GM21737 (cell line): ENCODE data around the gene TLR9.
"Not testable (repeated sequence)": the region's sequence is repeated elsewhere in the genome, so short reads cannot be mapped to it uniquely, and the experiment has no call there.

Experiments
- ATAC-seq: cut with Tn5 transposase; IDR thresholded peaks from one replicate; pipeline ENCODE4 v1.9.1; 2021; ENCODE audit warnings: mild to moderate bottlenecking, moderate library complexity; ENCODE audit not compliant: unreplicated experiment

Gene TLR9

DNA sequence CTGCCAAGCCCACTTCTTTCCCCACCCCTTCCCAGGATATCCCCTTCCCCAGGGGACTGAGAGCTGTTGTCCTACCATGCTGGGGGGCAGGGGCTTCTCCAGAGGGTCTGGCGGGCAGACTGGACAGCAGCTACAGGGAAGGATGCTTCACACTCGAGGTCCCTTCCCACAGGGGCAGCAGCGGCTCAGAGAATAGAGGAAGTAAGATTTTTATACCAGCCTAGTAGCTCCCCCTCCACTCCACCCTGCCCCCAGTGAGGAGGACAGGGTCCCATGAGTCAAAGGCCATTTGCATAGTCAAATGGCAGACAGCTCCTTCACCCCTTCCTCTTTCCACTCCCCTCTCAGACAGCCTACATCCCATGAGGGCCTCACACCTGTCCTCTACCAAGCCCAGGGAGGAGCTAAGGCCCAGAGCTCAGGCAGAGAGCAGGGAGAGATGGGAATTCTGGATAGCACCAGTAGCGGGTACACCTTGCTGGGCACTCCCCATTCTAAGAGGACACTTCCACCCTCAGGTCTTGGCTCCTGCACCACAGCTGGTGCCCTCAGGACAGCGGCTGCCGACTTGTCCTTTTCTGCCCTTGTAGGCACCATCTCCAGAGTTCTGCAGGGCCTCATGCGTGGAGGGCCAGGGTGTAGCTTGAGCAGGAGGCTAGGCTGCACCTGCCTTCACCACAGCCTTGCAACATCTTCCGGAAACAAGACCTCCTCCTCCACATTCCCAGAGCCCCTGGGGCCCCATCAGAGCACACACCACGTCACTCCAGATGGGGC lies at the start of gene TLR9:
TSS of gene TLR9 (minus strand) at position 194 of the 777 bp plus-strand sequence. CDS start at position 78, 116 bp downstream.
- peak; percentile 67 for ATAC-seq

DNA sequence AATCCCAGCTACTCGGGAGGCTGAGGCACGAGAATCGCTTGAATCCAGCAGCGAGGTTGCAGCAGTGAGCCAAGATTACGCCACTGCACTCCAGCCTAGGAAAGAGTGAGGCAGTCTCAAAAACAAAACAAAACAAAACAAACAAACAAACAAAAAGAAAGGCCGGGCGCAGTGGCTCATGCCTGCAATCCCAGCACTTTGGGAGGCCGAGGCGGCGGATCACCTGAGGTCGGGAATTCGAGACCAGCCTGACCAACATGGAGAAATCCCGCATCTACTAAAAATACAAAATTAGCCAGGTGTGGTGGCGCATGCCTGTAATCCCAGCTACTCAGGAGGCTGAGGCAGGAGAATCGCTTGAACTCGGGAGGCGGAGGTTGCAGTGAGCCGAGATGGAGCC lies 49.3 kb upstream of the TLR9 start:
- not testable (repeated sequence) for ATAC-seq

GRCh38 chr3:52272831-52273230 lies 47.4 kb upstream of the TLR9 start:
- no peak for ATAC-seq

DNA sequence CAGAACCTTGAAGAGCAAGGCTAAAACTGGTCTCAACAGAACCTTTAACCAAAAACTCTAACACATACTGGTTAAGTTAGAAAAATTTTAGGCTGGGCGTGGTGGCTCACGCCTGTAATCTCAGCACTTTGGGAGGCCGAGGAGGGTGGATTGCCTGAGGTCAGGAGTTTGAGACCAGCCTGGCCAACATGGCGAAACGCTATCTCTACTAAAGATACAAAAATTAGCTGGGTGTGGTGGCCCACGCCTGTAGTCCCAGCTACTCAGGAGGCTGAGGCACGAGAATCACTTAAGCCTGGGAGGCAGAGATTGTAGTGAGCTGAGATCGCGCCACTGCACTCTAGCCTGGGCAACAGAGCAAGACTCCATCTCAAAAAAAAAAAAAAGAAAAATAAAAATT lies 46.7 kb upstream of the TLR9 start:
- not testable (repeated sequence) for ATAC-seq

GRCh38 chr3:52270252-52270754 lies 44.9 kb upstream of the TLR9 start:
- no peak for ATAC-seq

GRCh38 chr3:52269776-52270175 lies 44.3 kb upstream of the TLR9 start:
- ATAC-seq, result no peak

- ATAC-seq, result no peak
These were observed 42.6 kb upstream of the TLR9 start for GRCh38 chr3:52268036-52268435.

DNA sequence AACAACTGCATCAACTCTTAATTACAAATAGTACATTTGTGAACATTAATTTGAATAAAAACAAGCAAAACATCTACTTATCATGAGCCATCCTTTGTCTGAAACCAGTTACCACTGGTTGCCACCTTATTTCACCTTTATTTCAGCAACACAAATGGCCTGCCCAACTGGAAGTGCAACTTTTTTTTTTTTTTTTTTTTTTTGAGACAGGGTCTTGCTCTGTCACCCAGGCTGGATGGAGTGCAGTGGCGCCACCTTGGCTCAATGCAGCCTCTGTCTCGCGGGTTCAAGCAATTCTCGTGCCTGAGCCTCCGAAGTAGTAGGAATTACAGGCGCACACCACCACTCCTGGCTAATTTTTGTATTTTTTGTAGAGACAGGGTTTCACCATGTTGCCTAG lies 39.9 kb upstream of the TLR9 start:
- no peak for ATAC-seq

DNA sequence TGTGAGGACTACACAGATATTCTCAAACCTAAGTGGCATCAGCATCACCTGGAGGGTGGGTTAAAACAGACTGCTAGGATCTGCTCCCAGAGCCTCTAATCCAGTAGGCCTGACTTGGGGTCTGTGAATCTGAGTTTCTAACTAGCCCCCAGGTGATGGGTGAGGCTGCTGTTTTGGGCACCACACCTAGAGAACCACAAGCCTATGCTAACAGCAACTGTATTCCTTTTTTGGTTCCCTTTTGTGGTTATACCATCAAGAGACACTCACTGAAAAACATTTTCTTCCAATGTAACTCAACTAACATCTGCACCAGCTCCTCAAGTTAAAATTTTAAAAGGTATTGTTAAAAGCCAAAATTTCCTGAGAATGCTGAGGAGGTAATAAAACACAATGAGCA lies 37.0 kb upstream of the TLR9 start:
- no peak for ATAC-seq

DNA sequence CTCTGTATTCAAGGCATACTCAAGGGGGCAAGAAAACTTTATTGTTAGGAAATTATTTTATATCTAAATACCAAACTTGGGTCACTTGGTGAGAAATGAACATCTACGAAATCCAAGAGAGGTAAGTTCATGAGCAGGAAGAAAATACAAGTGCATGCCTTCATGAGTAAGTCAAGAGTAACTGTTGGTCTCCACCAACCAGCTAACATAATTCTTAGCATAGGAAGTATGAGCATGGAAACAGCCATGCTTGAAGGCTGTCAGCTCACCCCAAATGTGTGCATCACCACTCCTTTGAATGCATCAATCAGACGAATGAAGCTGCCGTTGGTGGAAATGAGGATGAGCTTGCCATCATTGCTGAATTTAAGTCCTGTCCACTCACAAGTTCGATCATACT lies 34.0 kb upstream of the TLR9 start:
- no peak for ATAC-seq

GRCh38 chr3:52259035-52259434 lies 33.6 kb upstream of the TLR9 start:
- no peak for ATAC-seq

DNA sequence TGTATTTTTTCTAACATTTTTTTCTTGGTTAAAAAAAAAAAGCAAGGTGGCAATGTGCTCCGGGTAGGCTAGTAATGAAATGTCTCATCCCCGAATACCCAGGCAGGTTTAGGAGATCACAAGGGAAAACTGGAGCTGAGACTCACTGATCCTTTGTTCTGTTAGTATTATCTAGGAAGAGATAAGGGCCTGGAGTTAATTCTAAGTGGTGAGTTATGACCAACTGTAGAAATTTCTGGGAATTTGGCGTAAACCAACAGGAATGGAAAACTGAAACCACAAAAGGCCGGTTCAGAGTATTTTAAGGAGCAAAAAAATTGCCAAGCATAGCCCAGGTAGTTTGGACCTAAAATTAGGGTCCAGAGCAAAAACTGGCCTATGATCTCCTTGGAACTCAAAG lies 32.5 kb upstream of the TLR9 start:
- ATAC-seq, result no peak

- no peak for ATAC-seq
These were observed 31.2 kb upstream of the TLR9 start for GRCh38 chr3:52256622-52257021.

GRCh38 chr3:52256159-52256558 lies 30.7 kb upstream of the TLR9 start:
- ATAC-seq, result no peak

DNA sequence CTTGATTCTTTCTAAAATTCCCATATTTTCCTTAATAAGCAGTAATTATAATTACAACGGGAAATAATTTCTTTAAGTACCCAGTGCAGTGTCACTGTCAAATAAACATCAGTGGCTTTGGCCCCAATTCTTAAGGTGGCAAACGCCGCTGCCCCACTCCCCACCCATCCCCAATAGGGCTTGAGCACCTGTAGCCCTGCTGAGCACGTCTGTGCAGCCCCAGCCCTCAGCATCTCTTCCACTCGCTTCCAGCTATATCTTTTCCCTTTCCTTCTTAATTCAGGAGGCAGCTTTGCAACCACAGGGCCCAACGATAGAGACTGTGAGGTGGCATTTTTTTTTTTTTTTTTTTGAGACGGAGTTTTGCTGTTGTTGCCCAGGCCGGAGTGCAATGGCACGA lies 29.2 kb upstream of the TLR9 start:
- no peak for ATAC-seq

GRCh38 chr3:52253314-52254304 lies 28.2 kb upstream of the TLR9 start:
- ATAC-seq, result peak; percentile 76

- ATAC-seq, result no peak
These were observed 24.7 kb upstream of the TLR9 start for GRCh38 chr3:52250122-52250521.

DNA sequence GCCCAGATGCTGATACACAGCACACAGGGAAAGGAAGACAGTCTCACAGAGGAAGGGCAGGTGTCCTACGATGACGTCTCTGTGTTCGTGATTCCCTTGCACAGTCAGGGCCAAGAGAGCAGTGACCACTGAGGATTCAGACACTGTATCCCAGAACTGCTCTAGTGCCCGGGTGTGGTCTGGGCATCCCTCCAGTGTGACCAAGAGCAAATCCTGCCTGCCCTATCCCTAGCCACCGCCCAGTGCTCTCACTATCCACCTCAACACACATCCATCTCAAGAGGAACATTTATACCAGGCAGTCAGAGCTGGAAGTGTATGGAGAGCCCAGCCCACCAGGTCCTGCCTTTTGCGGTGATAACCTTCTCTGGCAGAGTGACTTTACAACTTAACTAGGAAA lies 24.2 kb upstream of the TLR9 start:
- no peak for ATAC-seq

DNA sequence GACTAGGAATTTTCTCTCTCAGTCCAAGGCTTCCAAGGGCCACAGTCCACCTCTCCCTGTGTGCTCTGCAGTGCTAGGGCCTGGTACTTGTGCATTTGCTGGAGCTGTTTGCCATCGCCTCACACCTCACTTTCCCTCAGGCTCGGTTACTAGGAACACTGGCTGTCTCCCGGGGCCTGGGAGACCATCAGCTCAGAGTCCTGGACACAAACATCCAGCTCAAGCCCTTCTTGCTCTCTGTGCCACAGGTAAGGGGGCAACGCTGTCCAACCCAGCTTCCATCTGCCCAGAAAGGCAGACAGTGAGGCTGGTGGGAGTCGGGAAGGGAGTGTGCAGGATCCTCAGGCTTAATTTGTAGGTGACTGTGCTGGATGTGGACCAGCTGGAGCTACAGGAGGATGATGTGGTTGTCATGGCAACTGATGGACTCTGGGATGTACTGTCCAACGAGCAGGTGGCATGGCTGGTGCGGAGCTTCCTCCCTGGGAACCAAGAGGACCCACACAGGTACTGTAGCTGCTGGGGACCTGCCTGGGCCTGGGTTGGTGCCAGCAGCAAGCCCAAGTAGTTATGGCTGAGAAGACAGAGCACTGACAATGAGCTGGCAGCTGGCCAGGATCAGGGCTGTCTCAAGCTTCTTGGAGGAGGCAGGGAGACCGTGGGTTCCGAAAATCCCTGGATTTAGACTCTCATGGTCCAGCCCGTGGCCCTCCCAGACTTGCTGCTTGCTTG lies 23.5 kb upstream of the TLR9 start:
- ATAC-seq, result no peak

DNA sequence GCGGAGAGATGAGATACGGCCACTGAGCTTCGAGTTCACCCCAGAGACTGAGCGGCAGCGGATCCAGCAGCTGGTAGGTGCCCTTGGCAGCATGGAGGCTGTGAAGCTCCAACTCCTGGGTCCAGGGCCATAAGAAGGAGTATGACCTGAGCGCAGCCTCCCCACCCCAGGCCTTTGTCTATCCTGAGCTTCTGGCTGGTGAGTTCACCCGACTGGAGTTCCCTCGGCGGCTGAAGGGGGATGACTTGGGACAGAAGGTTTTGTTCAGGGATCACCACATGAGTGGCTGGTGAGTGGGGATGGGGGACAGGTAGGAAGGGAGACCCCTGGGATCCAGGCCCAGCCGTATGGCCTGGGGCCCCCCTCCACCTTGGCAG lies 22.7 kb upstream of the TLR9 start:
- ATAC-seq, result no peak
